ENCODE measurements around the gene PLA2G3.

The PLA2G3 gene

GRCh38 chr22:31085493-31085824, 54.8 kb downstream of the PLA2G3 start:
- no peak for DNase-seq

DNA sequence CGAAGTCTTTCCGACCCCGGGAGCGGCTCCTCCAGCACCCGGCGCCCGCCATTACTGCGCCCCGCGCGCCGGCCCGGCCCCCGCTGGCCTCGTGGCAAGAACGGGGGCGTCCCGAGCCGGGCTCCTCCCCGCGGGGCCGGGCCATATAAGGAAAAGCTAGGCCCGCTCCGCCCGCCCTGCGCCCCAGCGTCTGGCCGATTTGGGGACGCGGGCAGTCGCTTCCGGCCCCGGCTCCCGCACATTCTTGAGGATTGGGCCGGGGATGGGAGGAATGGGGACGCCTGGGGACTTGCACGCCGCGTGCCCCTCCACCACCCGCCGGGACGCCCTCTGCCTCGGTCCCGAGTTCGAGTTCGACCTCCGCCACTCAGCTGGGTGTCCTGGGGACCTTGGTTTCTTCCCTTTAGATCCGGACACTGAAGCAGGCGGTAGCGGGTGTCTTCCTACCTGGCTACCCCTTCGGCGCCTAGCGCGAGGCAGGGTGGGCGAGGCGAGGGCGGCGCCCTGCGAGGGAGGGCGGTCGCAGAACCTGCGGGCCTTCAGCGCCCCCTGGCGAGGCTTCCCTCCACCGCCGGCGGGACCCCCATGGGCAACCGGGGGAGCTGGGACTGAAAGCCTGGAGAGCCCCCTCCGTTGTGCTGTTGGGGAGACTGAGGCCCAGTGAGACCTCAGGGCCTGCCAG, 55.4 kb downstream of the PLA2G3 start:
- DNase-seq: no peak

All from NCI-H1417 (cell line).